Measurements from ENCODE around the gene GPR26.

Gene GPR26

GRCh38 chr10:123666318-123667236, at the start of gene GPR26:
TSS of gene GPR26 (plus strand) at chr10:123666355. CDS start at chr10:123666408, 53 bp downstream.
- DNase-seq (ENCODE audit: low read depth) = no peak

GRCh38 chr10:123618224-123618623, 47.9 kb upstream of the GPR26 start:
- no peak for DNase-seq (ENCODE audit: low read depth)

- DNase-seq (ENCODE audit: low read depth) = no peak
Observed at GRCh38 chr10:123619067-123619855, 46.9 kb upstream of the GPR26 start.

DNA sequence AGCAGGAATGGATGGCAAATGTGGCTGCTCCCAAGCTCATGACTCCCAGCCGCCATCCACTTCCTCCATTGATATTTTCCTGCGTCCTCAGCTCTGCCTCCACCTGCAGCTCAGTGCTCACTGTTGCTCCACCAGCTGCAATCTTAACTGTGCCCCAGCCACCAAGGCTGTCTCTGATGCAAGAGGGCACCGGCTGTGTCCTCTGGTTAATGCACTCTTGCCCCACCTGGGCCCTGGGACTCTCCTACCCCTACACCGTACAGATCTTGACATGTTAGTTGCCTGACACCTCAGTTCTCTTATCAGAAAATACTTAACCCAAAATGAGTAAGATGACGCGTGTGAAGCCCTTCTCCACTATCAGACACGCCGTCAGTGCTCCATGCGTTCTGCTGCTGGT, 45.5 kb upstream of the GPR26 start:
- DNase-seq (ENCODE audit: low read depth) = no peak

DNA sequence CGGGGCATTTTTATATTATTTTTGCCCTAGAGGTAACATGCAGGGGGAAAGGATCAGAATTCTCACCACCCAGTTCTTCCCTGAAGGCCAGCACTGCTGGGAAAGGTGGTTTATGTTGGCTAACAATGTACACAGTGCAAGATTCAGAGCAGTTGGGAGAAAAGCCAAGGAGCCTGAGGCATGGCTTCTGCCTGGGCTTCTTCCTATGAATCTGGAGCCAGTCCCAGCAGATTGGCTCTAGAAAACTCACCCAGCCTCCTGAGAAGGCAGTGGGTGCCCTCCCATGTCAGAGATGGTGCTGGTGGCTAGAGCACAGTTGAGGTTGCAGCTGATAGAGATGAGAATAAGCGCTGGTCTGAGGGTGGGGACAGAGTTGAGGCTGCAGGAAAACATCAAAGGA, 44.7 kb upstream of the GPR26 start:
- DNase-seq (ENCODE audit: low read depth) = no peak

GRCh38 chr10:123621916-123622315, 44.2 kb upstream of the GPR26 start:
- no peak for DNase-seq (ENCODE audit: low read depth)

DNA sequence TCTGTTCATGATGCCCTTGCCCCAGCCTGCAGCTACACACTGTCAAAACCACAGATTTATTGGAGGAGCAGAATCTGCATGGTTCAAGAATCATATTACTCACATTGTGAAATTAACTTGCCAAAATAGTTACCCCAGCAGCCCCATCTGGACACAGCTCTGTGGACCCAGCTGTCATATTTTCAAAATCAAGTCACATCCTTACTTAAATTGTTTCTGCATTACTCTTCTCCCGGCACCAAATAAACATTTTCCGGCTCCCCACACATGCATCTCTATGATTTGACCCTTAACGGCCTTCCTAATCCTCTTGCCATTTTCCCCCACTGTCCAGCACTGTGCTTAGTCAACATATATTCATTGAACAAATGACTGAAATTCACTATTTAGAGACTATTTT, 43.8 kb upstream of the GPR26 start:
- DNase-seq (ENCODE audit: low read depth) = no peak

DNA sequence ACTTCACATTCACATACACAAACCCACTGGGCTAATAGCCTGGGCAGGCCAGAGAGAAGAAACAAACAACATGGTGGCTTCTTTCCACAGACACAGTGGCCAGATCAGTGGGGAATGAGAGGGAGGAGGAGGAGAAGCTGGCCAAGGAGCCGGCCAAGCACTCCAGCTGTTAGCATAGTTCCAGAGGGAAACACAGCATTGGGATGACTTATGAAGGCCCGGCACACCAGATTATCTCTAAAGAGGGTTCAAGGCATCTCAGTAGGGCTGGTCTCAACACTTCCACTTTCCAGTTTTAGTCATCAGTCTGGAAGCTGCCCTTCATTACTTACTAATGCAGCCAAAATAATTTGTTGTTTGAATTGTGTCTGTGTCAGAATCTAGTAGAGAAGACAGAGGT, 42.1 kb upstream of the GPR26 start:
- DNase-seq (ENCODE audit: low read depth) = no peak

GRCh38 chr10:123633106-123633505, 33.0 kb upstream of the GPR26 start:
- DNase-seq (ENCODE audit: low read depth) = no peak

GRCh38 chr10:123633636-123634035, 32.5 kb upstream of the GPR26 start:
- DNase-seq (ENCODE audit: low read depth) = no peak

GRCh38 chr10:123634221-123634620, 31.9 kb upstream of the GPR26 start:
- DNase-seq (ENCODE audit: low read depth) = no peak

GRCh38 chr10:123635131-123635530, 31.0 kb upstream of the GPR26 start:
- DNase-seq (ENCODE audit: low read depth) = no peak

DNA sequence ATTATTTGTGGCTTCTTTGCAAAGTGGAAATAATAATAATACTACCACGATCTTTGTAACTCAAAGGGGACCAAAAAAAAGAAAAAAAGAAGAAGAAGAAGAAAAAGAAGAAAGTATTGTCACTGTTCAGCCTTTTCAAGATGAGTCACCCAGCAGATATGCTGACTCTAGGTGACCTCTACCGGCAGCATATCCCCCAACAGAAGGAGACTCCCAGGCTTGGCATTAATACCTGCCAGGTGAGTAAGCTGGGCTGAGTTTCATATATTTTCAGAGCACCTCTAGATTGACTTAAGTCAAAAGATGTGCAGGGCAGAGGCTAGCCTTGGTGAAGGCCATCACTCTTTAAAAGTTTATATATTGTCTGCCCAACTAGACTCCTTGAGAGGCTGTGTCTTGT, 30.4 kb upstream of the GPR26 start:
- DNase-seq (ENCODE audit: low read depth) = no peak

DNA sequence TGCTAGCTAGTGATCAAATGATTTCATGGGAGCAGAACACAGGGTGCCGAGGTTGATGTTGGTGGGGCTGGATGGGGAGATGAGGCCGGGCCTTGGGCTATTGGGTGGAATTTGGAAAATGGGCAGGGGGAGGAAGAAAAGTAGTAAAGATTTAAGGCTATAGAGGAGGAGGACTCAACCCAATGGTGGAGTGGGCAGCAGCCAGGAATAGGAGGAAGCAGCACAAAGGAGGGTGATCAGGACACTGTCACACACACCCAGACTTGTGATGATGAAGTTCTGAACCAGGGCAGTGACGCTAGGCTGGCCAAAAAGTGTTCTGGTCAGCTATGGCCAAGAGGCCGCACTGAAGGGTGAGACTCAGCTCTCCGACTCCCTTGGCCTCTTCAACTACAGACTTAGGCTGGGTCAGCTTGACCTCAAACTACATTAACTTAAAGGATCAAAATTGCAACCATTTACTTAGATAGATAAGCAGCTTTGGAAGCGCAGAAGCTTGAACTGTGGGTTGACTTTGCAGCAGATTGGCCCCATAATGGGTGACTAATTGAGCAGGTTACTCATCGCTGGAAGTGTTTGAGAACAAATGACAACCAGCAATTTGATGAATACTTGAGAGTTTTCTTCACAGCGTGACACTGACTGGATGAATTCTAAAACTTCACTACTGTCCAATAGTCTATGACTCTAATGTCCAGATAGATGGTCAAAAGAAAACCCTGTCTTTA, 29.4 kb upstream of the GPR26 start:
- no peak for DNase-seq (ENCODE audit: low read depth)

GRCh38 chr10:123637326-123637880, 28.8 kb upstream of the GPR26 start:
- DNase-seq (ENCODE audit: low read depth) = no peak

- DNase-seq (ENCODE audit: low read depth) = no peak
Observed at GRCh38 chr10:123639131-123639530, 27.0 kb upstream of the GPR26 start.

GRCh38 chr10:123640016-123640535, 26.1 kb upstream of the GPR26 start:
- no peak for DNase-seq (ENCODE audit: low read depth)

DNA sequence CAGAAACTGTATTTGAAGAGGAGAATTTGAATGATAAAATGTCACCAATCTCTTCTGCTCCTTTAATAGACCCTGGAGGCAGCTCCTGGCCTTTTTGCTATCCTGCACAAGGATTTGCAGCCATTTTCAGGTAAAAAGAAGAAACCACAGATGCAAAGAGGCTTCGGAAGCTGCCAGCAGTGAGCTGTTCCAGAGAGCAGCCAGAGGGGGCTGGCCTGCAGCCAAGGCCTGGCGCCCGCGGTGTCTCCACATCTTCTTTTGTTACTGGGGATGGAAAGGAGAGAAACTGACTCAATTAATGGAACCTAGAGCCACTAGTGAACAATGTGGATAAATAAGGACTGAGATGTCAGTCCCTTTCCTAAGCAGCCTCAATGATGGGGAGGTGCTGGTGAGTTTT, 23.9 kb upstream of the GPR26 start:
- DNase-seq (ENCODE audit: low read depth) = no peak

GRCh38 chr10:123642697-123643096, 23.5 kb upstream of the GPR26 start:
- DNase-seq (ENCODE audit: low read depth) = no peak

- no peak for DNase-seq (ENCODE audit: low read depth)
Observed at GRCh38 chr10:123643315-123643714, 22.8 kb upstream of the GPR26 start.

DNA sequence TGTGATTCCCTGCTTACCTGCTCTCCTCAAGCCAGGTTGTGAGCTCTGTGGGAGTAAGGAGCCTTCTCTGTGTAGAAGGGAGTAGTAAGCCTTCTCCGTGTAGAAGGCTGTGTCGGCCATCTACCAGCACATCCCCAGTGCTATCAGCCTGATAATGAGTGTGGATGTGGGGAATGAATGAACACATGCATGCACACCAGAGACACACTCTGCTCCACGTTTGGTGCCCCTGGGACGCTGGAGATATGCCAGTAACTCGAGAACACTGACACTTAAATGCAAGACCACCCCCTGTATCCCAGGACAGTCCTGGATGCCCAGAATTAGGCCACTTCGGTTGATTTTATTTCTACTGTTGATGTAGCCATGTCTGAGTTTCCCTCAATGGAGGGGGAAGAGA, 21.1 kb upstream of the GPR26 start:
- no peak for DNase-seq (ENCODE audit: low read depth)

- no peak for DNase-seq (ENCODE audit: low read depth)
Observed at GRCh38 chr10:123645615-123646014, 20.5 kb upstream of the GPR26 start.

Data from stimulated activated CD8-positive, alpha-beta memory T cell treated with anti-CD3 and anti-CD28 coated beads, Interleukin-12 subunit alpha, Interleukin-12 subunit beta, amount 100 ng/mL, for 1 hour (primary cell).